Esophagus (tissue), 2 donors: ENCODE results near the gene TCIRG1. TPM values are rescaled to one million over a fixed set of nuclear protein-coding genes. Genes with fewer than 3 reads are reported as not detected.

ENCODE experiments used
- H3K27ac ChIP-seq, 2 donors: one replicate each; pipeline ENCODE4 v1.5.1; 2013; ENCODE audit warnings: low read depth in 2 of 2, mild to moderate bottlenecking in 2 of 2, inconsistent platforms in 1 of 2, low read length in 1 of 2, moderate library complexity in 1 of 2
- H3K27me3 ChIP-seq, 2 donors: one replicate each; pipeline ENCODE4 v1.6.1; 2013; ENCODE audit warnings: low read length in 2 of 2, control low read depth in 1 of 2, mild to moderate bottlenecking in 1 of 2; ENCODE audit not compliant: insufficient read depth in 2 of 2, control insufficient read depth in 1 of 2
- H3K36me3 ChIP-seq, 2 donors: one replicate each; pipeline ENCODE4 v1.6.1; 2013; ENCODE audit warnings: low read length in 1 of 2; ENCODE audit not compliant: control insufficient read depth in 2 of 2, insufficient read depth in 2 of 2
- H3K4me1 ChIP-seq, 2 donors: one replicate each; pipeline ENCODE4 v1.6.1; 2013; ENCODE audit warnings: low read length in 1 of 2; ENCODE audit not compliant: control insufficient read depth in 2 of 2, insufficient read depth in 2 of 2
- H3K4me3 ChIP-seq, 2 donors: one replicate each; pipeline ENCODE4 v1.5.1; 2013; ENCODE audit warnings: low read length in 2 of 2, mild to moderate bottlenecking in 2 of 2, low read depth in 1 of 2, moderate library complexity in 1 of 2
- H3K9me3 ChIP-seq, 2 donors: one replicate each; pipeline ENCODE4 v1.6.1; 2013; ENCODE audit warnings: mild to moderate bottlenecking in 2 of 2, low read depth in 1 of 2, low read length in 1 of 2, moderate library complexity in 1 of 2; ENCODE audit not compliant: control insufficient read depth in 2 of 2, insufficient read depth in 1 of 2
- WGBS, 2 donors: extraction: QIAGEN DNeasy Blood & Tissue Kit; methylation state at CpG; one replicate each; pipeline ENCODE4 v1.1.7; 2013; 5-methylcytosine and 5-hydroxymethylcytosine counted together
- polyA plus RNA-seq, 2 donors: library from polyadenylated mRNA; stranded (reverse); fragments of 200-250 nt; gene quantifications; one replicate each; pipeline ENCODE4 v1.2.3, GENCODE V29; 2013
- donor health status: healthy with polysubstance abuse.
- donor health status: Bipolar disorder and iron deficiency.

The TCIRG1 gene
- polyA plus RNA-seq, 2 donors: 51.0 to 74.0 TPM

GRCh38 chr11:68018730-68019190, 20.1 kb upstream of the TCIRG1 start:
- Histone ChIP-seq H3K4me1 (peaks cover 3 to 49% of the 10 kb centered on the region in 2 donors), H3K27ac (peak overlapping the region; percentile 47 to 56), H3K27me3 (no peaks in the 10 kb centered on the region), H3K36me3 (no peaks in the 10 kb centered on the region), H3K4me3 (no peak overlapping the region), H3K9me3 (no peaks in the 10 kb centered on the region)
- 89% methylated on average over 18 of the region's 18 CpGs for WGBS, 2 donors

DNA sequence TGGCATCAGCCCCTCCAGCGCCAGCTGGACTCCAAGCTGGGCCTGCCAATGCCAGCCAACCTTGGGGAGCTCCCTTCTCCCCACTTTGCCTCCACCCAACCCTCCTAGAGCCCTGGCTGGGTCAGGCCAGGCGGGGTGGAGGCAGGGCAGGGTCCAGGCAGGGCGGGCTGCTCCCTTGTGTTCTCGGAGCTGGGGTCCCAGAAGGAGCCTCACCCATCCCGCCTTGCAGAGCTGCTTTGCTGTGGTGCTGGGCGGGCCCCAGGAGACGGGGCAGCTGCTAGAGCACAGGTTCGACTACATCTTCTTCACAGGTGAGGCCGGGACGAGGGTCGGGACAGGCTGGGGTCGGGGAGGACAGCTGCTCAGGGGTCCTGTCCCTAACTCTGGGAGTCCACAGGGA, 19.3 kb upstream of the TCIRG1 start:
- Histone ChIP-seq H3K27ac (peak overlapping the region; percentile 66 to 72), H3K4me3 (peak overlapping the region in 1 of 2 donors; percentile 19), H3K4me1 (peaks cover 3 to 44% of the 10 kb centered on the region in 2 donors), H3K36me3 (no peaks in the 10 kb centered on the region), H3K27me3 (no peaks in the 10 kb centered on the region), H3K9me3 (no peaks in the 10 kb centered on the region)
- 82% methylated on average over 12 of the region's 12 CpGs for WGBS, 2 donors

DNA sequence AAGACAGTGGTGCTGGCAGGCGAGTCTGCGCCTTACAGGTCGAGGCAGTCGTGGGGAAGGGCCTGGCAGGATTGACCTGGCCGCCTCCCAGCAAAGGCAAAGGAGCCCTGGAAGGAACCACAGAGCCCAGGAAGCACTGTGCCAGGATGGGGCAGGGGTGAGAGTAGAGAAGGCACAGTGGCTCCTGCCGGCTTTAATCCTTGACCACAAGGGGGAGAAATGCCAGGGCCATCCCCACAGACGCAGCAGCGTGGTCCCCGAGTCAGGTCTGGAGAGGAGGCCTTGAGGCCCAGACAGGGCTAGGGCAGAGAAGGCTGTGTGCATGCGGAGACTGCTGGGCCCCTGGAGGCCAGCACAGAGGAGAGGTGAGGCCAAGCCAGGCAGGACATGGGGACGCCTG, 18.2 kb upstream of the TCIRG1 start:
- Histone ChIP-seq H3K4me1 (peaks cover 0 to 36% of the 10 kb centered on the region in 2 donors), H3K36me3 (no peaks in the 10 kb centered on the region), H3K27me3 (no peaks in the 10 kb centered on the region), H3K9me3 (no peaks in the 10 kb centered on the region), H3K27ac (peak overlapping the region; percentile 63 to 72), H3K4me3 (no peak overlapping the region)
- 37 to 51% methylated on average over 11 of the region's 11 CpGs for WGBS, 2 donors

DNA sequence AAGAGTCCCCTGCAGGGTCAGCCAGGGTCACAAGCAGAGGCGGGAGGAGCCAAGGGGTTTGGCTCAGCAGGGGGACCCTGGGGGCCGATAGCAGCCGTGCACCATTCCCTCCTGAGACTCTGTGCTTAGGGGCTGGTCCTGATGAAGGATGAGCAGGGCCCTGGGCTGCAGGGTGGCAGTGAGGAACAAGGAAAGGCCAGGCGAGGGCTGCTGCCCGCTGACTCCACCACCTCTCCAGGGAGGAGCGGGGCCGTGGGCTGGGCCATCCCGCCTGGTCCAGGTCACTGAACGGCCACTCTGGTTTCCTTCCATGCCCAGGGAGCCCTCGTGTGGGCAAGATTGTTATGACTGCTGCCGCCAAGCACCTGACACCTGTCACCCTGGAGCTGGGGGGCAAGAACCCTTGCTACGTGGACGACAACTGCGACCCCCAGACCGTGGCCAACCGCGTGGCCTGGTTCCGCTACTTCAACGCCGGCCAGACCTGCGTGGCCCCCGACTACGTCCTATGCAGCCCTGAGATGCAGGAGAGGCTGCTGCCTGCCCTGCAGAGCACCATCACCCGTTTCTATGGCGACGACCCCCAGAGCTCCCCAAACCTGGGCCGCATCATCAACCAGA, 17.5 kb upstream of the TCIRG1 start:
- Histone ChIP-seq H3K27ac (peak overlapping the region; percentile 63 to 72), H3K27me3 (no peaks in the 10 kb centered on the region), H3K36me3 (no peaks in the 10 kb centered on the region), H3K4me1 (peaks cover 0 to 33% of the 10 kb centered on the region in 2 donors), H3K4me3 (no peak overlapping the region), H3K9me3 (no peaks in the 10 kb centered on the region)
- WGBS, 2 donors: 63% methylated on average over 26 to 27 of the region's 27 CpGs

GRCh38 chr11:68022531-68022930, 16.3 kb upstream of the TCIRG1 start:
- 85 to 88% methylated on average over 13 of the region's 13 CpGs for WGBS, 2 donors
- Histone ChIP-seq H3K9me3 (no peaks in the 10 kb centered on the region), H3K36me3 (no peaks in the 10 kb centered on the region), H3K27me3 (no peaks in the 10 kb centered on the region), H3K4me3 (no peak overlapping the region), H3K4me1 (peaks cover 0 to 21% of the 10 kb centered on the region in 2 donors), H3K27ac (no peak overlapping the region)

- H3K4me1 ChIP-seq: peaks cover 3 to 12% of the 10 kb centered on the region in 2 donors
- no peak overlapping the region for H3K27ac ChIP-seq
- no peaks in the 10 kb centered on the region for H3K27me3 ChIP-seq
- H3K36me3 ChIP-seq: peaks cover 0 to 4% of the 10 kb centered on the region in 2 donors
- no peak overlapping the region for H3K4me3 ChIP-seq
- WGBS, 2 donors: 84 to 85% methylated on average over 5 of the region's 5 CpGs
- no peaks in the 10 kb centered on the region for H3K9me3 ChIP-seq
Measured at GRCh38 chr11:68024508-68024907, 14.3 kb upstream of the TCIRG1 start.

DNA sequence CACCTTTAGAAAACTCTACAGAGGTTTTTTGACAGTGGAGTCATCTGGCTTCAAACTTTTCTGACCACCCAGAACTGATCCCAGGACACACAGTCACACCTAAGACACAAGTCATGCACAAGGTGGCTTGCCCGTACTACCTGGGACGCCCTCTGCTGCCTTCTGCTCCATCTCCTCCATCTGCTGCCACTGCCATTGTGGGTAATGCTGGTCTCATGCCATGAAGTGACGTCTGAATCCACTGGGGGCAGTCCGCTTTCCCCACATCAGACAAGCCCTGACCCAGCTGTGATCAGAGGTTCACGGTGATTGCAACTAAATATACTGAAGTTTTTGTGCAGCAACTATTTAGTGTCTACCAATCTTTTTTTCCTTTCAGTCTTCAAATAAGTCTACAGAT, 13.8 kb upstream of the TCIRG1 start:
- H3K9me3 ChIP-seq: no peaks in the 10 kb centered on the region
- H3K36me3 ChIP-seq: peaks cover 0 to 4% of the 10 kb centered on the region in 2 donors
- no peaks in the 10 kb centered on the region for H3K27me3 ChIP-seq
- H3K4me3 ChIP-seq: no peak overlapping the region
- H3K4me1 ChIP-seq: peaks cover 5 to 10% of the 10 kb centered on the region in 2 donors
- 71 to 73% methylated on average over 5 of the region's 5 CpGs for WGBS, 2 donors
- H3K27ac ChIP-seq: no peak overlapping the region

DNA sequence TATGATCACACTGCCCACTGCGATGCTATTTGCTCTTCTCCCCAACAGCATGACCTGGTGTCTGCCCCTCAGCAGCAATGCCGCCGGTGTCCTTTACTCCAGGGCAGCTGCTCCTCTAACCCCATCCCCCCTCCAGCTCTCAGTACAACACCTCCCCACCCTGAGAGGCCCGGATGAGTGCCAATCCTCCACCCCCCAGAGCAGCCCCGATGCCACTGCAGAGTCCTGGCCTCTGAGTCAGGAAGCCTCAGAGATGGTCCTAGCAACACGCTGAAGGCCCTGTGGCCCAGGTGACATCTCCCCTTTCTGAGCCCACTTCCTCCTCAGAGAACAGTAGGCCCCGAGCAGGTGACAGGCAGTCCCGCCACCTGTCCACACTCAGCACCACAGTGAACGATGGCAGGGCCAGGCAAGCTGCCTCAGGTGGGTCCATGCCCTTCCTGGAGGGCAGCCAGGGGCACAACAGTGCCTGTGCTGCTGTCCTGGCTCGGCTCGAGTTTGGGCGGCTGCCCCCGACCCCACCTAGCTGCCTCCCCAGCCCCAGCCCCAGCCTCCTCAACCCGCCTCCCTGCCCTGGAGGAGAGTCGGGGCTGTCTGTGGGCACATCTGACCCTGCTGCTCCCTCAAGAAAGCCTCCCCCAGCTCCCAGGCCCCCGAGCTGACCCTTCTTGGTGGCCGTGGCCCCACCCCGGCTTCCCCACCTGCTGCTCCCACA, 12.3 kb upstream of the TCIRG1 start:
- no peaks in the 10 kb centered on the region for H3K27me3 ChIP-seq
- no peaks in the 10 kb centered on the region for H3K9me3 ChIP-seq
- no peak overlapping the region for H3K4me3 ChIP-seq
- WGBS, 2 donors: 84% methylated on average over 18 of the region's 18 CpGs
- peaks cover 6% of the 10 kb centered on the region in 2 donors for H3K4me1 ChIP-seq
- H3K36me3 ChIP-seq: peaks cover 0 to 4% of the 10 kb centered on the region in 2 donors
- H3K27ac ChIP-seq: no peak overlapping the region

DNA sequence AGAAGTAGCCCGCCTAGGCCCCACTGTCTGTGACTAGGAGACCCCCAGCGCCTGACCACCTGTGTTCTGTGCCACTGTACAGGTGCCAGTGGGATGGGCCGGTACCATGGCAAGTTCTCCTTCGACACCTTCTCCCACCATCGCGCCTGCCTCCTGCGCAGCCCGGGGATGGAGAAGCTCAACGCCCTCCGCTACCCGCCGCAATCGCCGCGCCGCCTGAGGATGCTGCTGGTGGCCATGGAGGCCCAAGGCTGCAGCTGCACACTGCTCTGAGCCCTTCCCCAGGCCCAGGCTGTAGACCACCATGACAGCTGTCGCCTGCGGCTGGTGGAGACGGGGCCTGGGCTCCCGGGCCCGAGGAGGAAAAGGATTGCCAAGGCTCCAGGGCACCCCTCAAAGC, 11.2 kb upstream of the TCIRG1 start:
- H3K4me1 ChIP-seq: peaks cover 7 to 9% of the 10 kb centered on the region in 2 donors
- 91 to 96% methylated on average over 21 of the region's 21 CpGs for WGBS, 2 donors

More for the DNA sequence above, 11.2 kb upstream of the TCIRG1 start:
- Histone ChIP-seq H3K9me3 (no peaks in the 10 kb centered on the region), H3K27ac (no peak overlapping the region), H3K27me3 (no peaks in the 10 kb centered on the region), H3K36me3 (peaks cover 0 to 4% of the 10 kb centered on the region in 2 donors), H3K4me3 (no peak overlapping the region)
